Stromal cell of bone marrow (primary cell): ENCODE data around the gene POLR1A.

Experiments
- DNase-seq: peaks from one replicate; pipeline ENCODE4 v3.0.0-alpha.2; 2012; ENCODE audit warnings: low read depth

Gene POLR1A

DNA sequence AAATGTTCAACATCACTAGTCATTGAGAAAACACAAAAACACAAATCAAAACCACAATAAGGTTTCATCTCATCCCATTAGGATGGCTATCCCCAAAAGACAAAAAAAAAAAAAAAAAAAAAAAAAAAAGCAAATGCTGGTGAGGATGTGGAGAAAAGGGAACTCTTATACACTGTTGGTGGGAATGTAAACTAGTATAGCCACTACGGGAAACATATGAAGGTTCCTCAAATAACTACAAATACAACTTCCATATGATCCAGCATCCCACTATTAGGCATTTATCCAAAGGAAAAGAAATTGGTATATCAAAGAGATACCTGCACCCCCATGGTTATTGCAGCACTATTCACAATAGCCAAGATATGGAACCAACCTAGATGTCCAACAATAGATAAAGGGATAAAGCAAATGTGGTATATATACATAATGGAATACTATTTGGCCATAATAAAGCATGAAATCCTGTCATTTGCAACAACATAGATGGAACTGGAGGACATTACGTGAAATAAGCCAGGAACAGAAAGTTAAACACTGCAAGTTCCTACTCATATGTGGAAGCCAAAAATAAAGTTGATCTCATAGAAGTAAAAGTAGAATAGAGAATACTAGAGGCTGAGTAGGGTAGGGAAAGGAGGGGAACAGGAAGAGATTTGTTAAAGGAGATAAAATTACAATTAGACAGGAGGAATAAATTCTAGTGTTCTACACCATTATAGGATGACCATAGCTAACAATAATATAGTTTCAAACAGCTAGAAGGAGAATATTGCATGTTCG, 8.4 kb downstream of the POLR1A start:
- no peak for DNase-seq

DNA sequence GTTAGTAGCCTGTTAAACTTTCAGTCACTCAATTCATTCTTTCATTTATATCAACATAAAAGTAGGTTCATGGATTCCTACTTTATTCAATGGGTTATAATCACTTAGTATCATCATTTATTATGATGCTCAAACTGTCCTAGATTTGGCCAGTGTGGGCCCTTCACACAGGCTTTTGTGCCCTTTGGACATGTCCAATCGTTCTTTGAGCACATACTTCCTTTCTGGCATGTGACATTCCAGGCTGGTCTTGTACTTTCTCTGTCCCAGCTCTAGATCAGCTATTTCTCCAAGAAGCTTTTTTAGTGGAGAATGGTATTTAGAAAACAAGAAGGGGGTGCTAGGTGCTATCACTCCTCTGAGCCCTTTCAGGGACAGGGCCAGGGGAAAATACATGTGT, 11.5 kb downstream of the POLR1A start:
- DNase-seq: no peak

DNA sequence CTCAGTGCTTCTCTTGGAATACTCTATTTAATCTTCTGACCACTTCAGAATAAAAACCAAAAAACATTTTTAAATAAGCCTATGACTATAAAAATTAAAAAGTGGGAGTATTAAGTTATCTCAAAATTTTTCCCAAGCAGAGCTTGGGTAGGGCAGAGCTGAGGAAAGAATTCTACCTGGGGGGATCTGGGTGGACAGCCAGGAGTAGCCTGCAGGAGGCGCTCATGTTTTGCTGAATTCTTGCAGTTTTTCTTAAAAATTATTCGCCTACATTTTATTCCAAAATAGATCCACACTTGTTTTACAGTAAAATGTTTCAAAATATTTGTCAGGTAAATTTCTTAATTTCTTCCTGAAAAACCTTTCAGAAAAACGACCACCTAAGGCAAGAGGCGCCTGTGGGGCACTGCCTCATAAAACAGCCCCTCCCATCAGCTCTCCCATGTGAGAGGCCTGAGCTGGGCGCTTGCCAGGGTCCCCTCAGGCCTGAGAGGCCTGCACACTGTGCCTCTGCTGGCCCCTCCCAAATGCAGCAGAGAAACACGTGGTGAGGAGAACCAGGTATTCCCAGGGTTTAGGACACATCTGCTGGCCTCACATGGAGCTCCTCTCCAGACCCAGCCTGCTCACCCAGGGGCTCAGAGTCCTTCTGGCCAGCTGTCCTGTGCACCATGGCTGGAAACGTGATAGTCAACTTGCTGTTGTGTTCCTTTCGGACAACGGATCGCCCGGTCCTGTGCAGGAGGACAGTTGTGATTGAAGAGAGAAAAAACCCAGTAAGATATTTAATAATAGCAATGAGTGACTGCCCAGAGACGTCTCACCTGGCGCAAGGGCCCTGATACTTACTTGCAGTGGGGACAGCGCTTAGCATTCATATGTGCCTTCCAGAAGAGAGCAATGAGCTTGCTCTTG, 17.5 kb downstream of the POLR1A start:
- no peak for DNase-seq

DNA sequence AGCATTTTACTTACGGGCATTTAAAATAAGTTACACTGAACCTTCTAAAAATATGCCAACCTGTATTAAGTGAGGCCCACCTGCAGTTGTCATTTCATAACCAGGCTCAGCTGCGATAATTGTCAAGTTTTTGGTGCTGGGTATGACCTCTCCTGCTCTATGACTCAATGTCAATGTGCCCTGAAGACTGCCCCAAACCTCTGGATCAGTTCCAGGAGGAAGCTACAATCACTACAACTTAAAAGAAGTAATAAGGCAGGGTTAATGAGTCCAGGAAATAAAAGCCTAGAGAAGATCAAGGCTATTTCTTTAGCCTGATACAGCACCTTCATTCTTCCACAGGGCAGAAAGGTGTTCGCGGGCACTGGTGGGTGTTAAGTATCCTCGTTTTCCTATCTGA, 22.9 kb downstream of the POLR1A start:
- DNase-seq: no peak

DNA sequence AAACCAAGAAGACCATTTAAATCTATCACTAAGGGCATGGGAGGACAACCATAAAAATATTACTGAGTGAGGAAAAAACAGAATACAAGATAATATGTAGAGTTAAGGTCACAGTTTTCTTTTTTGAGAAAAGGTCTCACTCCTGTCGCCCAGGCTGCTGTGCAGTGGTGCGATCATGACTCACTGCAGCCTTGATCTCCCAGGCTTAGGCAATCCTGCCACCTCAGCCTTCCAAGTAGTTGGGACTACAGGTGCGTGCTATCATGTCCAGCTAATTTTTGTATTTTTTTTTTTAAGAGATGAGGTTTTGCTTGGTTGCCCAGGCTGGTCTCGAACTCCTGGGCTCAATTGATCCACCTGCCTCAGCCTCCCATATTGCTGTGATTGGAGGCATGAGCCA, 24.0 kb downstream of the POLR1A start:
- no peak for DNase-seq

- peak; percentile 43 for DNase-seq
These were observed 25.4 kb downstream of the POLR1A start for GRCh38 chr2:86079981-86080911.

GRCh38 chr2:86078774-86079545, 26.7 kb downstream of the POLR1A start:
- no peak for DNase-seq

- DNase-seq: no peak
These were observed 29.8 kb downstream of the POLR1A start for GRCh38 chr2:86075886-86076285.

- no peak for DNase-seq
These were observed 30.9 kb downstream of the POLR1A start for GRCh38 chr2:86074811-86075210.

DNA sequence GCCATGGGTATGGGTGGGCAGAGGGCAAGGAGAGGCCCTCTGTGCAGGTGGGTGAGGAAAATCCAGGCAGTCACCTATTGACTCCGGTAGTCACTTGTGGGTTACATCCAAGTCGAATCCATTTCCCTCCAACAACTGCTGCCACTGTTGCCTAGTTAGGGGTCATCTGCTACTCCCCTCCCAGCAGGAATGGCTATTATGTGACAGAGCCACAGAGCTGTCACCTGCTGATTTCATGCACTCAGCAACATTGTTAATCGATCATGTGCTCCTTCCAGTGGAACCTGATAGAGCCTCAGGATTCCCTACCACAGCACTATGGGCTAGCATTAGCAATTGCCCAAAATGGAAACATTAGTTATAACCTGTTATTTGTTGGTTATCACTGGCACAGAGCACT, 31.4 kb downstream of the POLR1A start:
- DNase-seq: no peak

GRCh38 chr2:86073225-86073624, 32.5 kb downstream of the POLR1A start:
- DNase-seq: no peak

GRCh38 chr2:86072271-86072858, 33.3 kb downstream of the POLR1A start:
- peak; percentile 88 for DNase-seq

DNA sequence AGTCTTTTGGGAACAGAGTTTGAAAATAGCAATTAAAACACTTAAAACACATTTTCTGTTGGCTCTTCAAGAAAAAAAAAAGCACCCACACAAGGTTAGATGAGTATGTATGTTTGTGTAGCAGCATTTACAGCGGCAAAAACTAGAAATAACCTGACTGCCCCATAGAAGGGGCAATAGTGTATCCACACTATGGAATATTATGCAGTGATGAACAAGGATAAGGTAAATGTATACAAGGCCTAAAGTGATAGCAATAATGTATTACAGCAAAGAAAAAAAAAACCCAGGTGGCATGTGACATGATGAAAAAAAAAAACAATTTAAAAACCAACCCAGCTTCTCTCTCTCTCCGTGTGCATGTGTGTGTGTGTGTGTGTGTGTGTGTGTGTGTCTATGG, 34.8 kb downstream of the POLR1A start:
- DNase-seq: no peak

- DNase-seq: no peak
These were observed 35.8 kb downstream of the POLR1A start for GRCh38 chr2:86069783-86070339.

- DNase-seq: no peak
These were observed 36.5 kb downstream of the POLR1A start for GRCh38 chr2:86069091-86069685.

- DNase-seq: no peak
These were observed 37.0 kb downstream of the POLR1A start for GRCh38 chr2:86068648-86069047.

GRCh38 chr2:86068136-86068588, 37.5 kb downstream of the POLR1A start:
- no peak for DNase-seq

DNA sequence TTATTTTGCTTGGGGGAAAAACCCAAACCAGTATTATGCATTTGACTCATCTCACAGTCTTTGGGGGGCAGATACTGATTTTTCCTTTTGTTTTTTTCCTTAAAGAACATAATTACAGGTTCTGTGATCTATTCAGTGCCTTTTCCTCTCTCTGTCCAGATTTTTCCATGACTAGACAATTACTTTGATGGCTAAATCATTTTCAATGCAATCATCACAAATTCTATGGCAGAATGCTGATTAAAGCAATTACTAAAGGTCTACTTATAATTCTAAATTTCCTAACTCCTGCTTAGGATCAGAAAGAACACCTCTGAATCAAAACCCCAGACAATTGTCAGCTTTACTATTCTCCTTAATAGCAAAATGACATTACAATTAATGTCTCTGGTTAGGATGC, 38.8 kb downstream of the POLR1A start:
- no peak for DNase-seq

DNA sequence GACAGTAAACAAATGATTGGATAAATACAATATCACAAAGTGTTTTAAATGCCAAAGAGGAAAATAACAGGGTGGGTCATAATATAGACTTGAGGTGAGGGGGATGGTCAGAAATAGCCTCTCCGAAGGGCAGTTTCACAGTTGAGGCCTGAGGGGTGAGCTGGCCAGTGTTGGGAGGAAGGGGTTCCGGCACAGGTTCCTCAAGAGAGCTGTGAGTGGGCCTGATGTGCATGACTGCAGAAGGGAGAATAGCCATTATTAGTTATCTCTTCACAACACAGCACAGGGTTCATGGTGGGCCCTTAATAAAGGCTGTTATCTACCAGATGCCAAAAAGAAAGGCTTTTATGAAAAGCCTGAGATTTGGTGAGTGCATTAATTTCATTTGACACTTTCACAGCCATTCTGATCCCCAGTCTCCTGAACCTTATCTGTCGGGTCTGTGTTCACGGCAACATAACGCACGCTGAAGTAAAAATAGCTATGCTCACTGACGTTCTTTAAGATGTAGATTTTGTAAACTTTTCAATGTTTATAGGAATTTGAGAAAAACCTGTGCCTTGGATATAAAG, 39.6 kb downstream of the POLR1A start:
- no peak for DNase-seq

- DNase-seq: no peak
These were observed 40.2 kb downstream of the POLR1A start for GRCh38 chr2:86065512-86065911.
